ENCODE data around the gene RNF112.

Gene RNF112, protein sequence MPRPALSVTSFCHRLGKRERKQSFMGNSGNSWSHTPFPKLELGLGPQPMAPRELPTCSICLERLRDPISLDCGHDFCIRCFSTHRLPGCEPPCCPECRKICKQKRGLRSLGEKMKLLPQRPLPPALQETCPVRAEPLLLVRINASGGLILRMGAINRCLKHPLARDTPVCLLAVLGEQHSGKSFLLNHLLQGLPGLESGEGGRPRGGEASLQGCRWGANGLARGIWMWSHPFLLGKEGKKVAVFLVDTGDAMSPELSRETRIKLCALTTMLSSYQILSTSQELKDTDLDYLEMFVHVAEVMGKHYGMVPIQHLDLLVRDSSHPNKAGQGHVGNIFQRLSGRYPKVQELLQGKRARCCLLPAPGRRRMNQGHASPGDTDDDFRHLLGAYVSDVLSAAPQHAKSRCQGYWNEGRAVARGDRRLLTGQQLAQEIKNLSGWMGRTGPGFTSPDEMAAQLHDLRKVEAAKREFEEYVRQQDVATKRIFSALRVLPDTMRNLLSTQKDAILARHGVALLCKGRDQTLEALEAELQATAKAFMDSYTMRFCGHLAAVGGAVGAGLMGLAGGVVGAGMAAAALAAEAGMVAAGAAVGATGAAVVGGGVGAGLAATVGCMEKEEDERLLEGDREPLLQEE

DNA sequence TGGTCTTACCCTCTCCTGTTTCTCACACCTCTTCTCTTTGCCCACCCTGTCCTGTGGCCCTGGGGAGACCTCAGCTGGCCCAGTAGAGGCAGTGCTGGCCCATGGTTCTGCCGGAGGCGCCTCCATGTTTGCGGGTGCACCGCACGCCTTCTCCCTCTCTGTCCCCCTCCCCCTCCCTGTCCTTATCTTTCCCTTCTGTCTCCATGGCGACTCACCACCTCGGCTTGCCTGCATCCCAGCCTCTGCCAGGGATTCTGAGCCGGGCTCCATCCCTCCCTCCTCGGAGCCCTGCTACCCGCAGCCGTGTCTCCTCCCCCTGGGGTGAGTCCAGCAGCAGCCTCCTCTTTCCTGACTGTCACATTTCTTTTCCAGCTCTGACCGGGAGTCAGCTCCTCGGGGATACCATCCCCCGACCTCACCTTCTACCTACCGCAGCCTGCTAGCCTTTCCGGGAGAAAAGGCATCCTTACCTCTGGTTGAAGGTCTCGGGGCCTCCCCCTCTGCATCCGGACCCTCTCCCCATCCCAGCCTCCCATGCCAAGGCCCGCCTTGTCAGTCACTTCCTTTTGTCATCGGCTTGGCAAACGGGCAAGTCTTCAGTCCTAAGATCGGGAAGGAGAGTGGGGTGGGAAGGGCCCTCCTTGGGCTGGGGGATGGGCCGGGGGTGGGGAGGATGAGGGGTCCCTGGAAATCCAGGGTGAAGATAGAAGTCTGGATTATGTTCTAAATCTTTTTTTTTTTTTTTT is at the start of gene RNF112:
Gene RNF112 (plus strand): TSS at position 358 of the 746 bp plus-strand sequence. CDS start 177 bp downstream, at position 535.
- DNase-seq (ENCODE audit: low read depth) = no peak

DNA sequence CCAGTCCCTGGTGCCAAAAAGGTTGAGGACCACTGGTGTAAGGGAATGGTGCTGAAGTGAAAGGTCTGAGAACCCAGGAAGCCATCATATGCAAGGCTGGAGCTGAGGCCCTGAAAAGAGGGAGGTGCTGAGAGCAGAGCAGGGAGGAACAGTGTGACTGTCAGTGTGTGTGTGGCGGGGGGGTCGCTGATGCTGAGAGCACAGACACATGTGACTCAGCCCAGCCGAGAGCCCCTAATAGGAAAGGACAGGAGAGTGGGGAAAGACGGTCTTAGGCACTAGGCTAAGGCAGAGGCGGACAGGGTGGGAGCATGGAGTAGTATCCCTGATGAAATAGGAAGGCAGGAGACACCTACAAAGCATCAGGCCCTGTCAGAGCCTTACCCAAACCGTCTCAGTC is 49.7 kb upstream of the RNF112 start:
- no peak for DNase-seq (ENCODE audit: low read depth)

DNA sequence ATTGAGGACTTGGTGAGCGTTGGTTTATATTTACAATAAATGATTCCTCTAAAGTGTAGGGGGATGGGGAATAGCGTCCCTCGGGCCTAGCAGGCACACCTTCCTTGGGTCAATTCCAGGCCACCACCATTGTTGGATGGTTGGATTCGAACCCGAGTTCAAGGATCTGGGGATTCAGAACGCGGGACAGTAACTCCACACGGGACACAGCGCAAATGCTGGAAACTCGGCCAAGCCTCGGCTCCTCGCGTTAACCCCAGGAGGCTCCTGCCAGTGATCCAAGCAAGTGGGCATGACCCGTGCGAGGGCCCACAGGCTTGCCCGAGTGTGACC is 49.1 kb upstream of the RNF112 start:
- DNase-seq (ENCODE audit: low read depth) = no peak

DNA sequence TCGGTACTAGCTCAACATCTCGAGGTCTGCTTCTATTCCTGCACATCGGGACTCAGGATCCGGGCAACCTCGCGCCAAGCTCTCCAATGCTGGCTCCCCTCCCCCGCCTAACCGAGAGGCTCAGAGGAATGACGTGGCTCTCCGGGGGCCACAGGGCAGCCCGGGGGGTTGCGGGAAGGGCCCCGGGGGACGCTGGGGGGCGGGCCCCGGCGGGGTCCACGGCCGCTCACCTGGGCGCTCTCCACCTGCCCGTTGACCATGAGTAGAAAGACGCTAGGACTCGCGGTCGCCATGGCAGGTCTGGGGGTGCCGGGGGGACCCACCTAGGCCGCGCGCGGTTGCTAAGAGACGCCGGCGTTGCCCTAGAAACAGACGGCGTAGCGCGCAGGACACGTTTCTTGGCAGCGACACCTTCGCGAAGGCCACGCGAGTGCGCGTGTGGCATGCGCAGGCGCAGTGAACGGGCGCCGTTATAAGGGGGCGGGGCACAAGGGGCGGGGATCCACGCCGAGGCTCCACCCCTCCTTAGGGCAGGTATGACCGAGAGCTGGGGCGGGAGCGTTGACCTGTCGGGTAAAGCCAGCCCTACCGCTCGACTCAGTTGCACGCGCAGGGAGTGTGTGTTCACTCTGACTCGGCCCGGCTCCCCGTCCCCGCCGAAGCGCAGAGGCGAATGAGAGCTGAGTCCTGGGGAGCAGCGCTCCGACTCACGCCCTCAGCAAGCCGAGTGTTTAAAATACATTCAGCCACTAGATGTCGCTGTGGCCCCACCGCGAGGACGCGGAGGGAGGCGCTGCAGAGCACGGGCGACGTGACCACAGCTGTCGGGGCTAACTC is 48.5 kb upstream of the RNF112 start, which contains the start of gene B9D1:
Gene B9D1 (minus strand): TSS at position 447 of the 837 bp plus-strand sequence. CDS start 154 bp downstream, at position 293.
- peak; percentile 86 for DNase-seq (ENCODE audit: low read depth)

DNA sequence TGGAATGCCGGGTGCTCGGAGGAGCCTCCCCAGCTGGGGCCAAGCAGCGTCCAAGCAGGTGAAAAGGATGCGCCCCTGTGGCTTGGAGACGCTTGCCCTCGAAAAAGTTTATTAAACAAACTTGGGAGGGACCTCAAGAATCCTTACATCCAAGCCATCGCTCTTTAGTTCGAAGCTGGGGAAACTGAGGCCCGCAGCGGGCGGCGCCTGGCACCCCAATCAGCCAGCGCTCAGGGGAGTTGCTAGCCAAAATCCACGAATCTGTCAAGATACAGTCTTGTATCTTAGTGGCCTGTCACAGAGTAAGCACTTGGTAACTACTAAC is 48.0 kb upstream of the RNF112 start:
- no peak for DNase-seq (ENCODE audit: low read depth)

DNA sequence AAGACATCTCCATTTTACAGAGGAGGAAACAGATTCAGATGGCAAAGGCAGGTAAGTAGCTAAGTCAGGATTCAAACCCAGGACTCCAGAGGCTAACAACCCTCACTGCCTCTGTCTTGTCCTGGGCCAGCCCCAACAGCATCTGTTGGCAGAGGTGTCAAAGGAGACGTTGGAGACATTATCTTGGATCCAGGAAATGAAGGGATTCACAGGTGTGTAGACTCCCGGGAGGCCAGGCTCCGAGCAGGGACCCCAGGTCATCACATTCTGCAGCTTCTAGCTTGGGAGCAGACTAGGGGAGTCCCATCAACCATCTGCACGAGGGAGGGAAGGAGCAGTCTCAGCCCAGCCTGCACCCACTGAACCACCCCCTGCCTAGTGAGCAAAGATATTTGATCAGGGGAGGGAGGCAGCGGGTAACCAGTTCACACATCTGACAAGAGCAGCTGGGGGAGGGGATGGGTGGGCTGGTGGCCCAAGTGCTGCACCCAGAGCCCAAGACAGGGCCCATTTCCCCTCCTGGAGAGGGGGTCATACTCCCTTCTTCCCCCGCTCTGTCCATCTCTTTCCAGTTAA is 47.5 kb upstream of the RNF112 start:
- DNase-seq (ENCODE audit: low read depth) = no peak

DNA sequence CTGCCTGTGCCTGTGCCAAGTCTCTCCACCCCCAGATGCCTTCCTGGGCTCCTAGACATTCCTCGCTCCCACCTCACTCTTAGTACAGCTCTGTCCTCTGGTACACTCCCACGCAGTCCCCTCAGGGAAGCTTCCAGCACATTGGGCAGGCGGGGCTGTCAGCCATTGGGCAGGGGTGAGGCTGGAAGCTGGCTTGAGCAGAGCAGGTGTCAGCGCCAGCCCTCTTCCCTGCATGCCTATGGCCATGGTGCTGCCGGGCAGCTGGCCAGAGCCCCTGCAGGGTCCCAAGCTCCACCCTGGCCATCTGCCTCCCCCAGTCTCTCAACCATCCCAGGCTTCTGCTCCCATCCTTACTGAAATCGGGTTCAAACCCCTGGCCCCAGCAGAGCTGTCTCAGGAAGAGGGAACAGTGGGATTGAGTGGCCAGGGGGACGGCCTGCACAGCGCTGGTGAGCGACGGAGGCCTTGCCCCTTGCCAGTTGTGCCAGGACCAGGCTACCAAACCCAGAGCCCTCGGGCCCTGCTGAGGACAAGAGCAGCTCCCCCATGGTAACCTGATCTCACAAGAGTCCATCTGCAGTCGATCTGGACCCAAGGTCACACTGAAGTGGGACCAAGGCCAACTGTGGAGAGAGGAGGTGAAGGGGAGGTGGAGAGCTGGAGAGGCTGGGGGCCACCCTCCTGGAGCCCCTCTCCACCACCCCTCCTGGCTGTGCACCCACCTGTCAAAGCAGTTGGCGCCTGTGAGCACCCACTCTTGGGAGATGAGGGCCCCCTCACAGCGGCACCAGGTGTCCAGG is 46.1 kb upstream of the RNF112 start:
- no peak for DNase-seq (ENCODE audit: low read depth)

DNA sequence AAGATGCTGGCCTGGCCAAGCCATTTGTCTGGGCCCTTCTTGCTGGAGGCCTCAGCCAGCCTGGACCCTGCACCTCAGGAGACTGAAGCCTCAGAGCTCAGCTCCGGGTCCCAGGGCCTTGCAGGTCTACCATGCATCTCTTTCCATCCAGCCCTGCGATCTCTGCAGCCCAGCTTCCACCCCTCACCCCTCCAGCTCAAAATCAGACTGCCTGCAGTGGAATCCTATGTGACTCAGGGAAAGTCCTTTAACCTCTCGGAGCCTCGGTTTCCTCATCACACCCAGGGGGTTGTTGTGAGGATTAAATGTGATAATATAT is 45.6 kb upstream of the RNF112 start:
- no peak for DNase-seq (ENCODE audit: low read depth)

DNA sequence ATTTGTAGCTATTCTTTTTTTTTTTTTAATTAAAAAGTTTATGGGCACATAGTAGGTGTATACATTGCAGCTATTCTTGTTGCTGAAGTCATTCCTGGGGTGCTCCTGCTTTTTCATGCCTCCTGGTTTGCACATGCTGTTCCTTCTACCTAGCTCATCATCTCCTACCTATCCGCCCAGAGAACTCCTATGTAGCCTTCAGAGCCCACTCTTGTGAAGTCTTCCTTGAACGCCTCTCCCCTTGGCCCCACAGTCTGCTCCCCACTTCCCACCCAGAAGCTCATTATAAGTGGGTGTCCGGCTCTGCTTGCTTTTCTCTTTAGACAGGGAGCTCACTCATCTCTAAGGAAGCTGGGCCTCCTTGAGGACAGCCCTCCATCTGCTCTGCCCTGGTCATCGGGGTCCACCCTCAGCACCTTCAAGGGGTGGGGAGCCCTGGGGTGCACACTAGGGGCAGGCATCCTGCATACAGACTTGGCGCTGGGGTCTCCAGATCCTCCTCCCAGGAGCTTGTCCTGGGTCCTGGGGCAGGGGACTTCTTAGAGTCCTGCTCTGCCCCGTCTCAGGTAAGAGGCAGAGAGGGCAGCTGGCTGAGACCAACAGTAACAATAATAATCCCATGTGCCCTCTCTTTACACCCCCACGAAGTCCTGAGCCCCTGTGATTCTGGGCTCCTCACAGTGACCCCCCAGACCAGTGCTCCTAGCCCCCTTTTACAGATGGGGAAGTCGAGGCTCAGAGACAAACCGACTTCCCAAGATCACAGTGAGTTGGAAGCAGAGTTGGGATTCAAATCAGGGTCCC is 45.0 kb upstream of the RNF112 start:
- no peak for DNase-seq (ENCODE audit: low read depth)

DNA sequence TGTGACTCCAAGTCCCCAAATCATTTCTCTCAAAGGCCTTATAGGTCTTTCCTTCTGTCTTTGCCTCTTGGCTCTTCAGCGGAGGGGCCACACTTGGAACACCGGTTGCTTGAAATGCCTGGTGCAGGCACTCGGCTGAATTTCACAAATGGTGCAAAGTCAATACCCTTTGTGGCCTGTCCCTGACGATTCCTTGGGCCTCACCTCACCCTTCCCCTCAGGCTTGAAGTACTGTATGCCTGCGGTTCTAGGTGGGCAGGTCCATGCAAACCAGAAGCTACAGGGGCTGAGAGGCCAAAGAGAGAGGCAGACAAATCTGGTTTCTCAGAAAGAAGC is 44.4 kb upstream of the RNF112 start:
- no peak for DNase-seq (ENCODE audit: low read depth)

DNA sequence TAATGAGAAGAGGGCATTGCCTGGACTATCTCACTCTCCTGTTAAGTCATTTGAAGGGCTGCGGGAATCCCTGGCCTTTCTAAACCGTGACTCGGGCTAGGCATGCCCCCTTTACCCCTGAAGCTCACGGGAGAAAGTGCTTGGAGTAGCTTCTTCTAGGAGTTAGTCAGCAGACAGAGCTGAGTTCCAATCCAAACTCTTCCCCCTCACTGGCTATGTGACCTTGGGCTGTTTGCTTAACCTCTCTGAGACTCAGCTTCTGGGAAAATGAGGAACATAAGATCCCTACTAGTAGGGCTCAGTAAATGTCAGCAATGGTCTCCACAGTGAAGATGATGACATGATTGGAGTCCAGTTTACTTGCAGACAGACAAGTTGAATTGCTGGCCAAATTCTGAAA is 42.8 kb upstream of the RNF112 start:
- peak; percentile 36 for DNase-seq (ENCODE audit: low read depth)

DNA sequence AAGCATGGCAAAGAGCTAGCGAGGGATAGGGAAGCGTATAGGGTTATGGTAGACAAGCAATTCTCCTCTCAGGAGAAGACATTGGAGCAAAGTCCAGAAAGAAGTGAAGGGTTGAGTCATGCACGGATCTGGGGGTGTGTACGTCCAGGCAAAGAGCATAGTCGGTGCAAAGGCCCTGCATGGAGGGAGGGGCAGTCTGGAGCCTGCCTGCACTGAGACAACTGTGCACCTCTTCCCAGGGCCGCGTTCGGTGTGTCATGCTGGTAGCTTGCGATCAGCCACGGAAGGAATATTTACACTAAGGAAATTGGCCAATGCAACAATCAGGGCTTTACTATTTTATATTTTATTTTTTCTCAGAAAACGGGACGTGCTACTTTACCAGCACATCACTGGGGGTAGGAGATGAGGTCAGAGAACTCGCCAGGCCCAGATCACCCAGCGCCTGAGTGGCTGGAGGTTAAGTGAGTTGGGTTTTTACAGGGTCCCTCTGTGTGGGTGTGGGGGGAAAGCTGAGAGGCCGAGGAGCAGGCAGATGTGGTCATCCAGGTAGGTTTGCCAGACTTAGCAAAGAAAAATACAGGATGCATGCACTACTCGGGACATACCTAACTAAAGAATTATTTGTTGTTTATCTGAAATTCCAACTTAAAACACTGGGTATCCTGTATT is 41.8 kb upstream of the RNF112 start:
- DNase-seq (ENCODE audit: low read depth) = no peak

DNA sequence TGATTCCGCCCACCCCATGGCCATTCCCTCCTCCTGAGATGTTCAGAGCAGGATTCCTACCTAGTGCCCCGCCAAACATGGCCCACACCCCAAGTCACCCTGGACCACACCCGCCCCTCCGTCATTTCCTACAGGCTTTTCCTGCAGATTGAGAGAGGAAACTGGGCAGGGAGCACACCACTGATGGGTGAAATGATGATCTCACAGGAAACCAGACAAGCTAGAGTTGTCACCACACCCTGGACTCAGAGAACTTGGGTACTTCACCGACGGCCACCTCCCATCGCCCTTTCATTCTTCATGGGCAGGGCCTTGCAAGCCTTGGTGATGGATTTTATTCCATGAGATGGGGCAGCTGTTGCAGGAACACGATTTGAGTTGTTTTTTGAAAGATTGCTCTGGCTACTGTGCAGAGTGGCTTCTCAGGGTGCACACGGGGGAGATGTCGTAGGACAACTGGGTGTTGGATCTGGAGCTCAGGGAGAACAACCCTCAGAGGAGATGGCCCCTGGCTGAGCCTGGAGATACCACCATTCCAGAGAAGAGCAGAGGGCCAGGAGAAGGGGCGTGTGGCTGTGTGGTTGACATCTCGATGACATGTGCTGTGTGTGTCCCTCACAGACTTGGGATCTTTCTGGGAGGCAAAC is 41.1 kb upstream of the RNF112 start:
- DNase-seq (ENCODE audit: low read depth) = no peak

DNA sequence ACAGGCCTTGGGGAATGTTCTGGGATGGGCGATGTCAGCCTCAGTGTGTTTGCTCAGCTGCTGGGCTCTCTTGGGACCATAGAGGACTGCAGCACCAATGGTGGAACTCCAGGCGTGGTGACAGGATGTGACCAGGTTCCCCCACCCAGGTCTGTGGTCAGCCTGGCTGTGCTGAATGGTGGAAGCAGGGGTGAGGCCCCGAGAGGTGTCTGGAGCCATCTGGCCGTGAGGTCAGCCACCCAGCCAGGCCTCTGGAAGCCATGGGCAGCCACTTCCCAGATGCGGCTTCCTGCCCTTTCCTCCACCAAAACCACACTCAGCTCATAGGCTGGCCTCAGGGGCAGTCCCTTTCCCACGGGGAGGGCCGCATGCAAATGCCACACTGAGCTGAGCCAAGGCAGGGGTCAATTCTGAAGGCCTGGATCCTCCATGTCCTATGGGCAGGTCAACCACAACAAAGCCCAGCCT is 40.5 kb upstream of the RNF112 start:
- no peak for DNase-seq (ENCODE audit: low read depth)

DNA sequence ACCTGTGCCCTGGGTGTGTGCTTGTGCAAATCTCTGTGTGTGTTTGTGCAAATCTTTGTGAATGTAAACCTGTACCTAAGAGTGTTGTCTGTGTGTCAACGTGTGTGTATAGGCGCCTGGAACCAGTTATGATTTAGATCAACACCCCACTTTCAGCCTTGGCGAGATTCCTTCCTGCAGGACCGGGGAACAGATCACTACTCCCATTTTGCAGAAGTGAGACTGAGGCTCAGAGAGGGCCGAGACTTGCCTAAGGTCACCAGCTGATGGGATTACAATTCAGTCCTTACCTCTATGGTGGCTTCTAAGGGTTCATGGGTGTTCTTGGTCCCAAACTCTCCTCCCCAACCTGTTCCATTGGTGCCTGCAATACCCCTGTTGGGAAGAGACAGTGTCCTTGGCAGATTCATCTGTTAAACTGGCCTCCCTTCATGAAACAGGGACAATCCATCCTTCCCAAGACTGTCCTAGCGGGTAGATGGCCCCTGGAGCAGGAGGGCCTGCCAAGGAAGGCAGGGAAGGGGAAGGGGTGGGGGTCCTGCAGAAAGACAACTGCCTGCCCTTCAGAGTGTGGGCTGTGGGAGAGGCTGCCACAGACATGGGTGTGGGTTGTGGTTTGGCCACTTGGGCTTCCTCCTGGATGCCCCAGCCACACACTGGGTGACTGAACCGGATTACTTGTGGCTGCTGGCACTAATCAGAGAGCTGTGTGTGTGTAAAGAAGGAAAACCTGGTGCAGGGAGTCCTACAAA is 39.6 kb upstream of the RNF112 start:
- no peak for DNase-seq (ENCODE audit: low read depth)

DNA sequence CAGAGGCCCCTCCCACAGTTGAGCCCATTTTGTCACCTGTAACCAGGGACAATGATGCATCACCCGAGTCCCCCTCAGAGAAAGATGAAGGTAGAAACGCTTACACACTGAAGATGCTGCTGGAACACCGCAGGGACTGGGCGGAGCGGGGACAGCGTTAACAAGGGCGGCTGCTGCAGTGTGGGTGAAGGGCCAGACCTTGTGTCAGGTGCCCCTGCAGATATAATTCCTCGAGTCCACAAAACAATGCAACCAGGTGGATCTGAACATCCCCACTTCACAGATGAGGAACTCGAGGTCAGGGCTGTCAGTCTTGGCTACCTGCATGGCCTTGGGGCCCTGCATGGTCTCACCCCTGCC is 39.0 kb upstream of the RNF112 start:
- no peak for DNase-seq (ENCODE audit: low read depth)

DNA sequence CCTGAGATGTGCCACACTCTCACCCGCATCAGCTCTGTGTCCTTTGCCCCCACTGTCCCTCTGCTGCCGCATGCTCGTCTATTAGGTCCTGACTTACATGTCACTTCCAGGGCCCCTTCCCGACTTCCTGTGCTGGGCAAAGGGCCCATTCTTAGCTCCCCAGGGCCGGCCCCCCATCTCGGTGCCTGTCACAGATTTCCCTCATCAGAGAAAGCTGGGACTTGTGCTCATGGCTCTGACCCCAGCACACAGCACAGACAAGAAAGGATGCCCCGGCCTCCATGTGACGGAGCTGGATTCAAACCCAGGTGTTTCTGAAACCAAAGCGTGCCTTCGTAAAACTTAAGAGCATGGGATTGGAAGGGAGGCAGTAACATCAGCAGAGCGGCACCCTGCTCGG is 38.6 kb upstream of the RNF112 start:
- DNase-seq (ENCODE audit: low read depth) = no peak

DNA sequence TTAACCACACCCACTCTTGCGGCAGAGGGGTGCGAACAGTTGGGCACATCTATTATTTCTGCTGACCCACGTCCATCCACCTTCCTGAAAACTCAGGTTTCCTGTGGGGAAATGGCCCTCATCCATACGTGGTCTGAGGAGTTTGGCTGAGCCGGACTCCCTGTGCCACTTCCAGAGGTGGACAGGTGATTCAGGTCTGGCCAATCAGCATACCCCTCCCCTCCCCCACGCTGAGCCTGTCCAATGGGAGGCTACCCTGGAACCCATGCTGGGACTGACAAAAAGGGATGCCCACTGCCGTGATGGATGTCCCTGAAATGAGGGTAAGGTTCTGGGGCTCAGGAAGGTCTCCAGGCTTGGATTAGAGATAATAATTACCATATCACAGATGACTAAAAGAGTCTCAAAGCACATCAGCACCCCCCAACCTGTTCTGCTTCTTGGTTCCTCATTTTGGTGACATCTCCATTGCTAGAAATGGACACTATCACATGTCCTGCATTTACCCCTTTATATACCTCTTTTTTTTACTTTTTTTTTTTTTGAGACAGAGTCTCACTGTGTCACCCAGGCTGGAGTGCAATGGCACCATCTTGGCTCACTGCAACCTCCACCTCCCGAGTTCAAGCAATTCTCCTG is 38.0 kb upstream of the RNF112 start:
- no peak for DNase-seq (ENCODE audit: low read depth)
